Lung (tissue), 12 donors: ENCODE data around the gene UGT1A8. TPM values are rescaled to one million over a fixed set of nuclear protein-coding genes. Genes with fewer than 3 reads are reported as not detected.

Experiments
- ATAC-seq: fragments of 200-7000 bp; cut with Tn5 transposase; one replicate; pipeline ENCODE4 v1.9.1; 2020; ENCODE audit warnings: moderate number of reproducible peaks; ENCODE audit not compliant: insufficient read depth, low FRiP score
- DNase-seq, 3 donors: peaks; one replicate each; pipeline ENCODE4 v3.0.0-alpha.2; 2013 to 2017
- H3K27ac ChIP-seq, 2 donors: one replicate each; pipeline ENCODE4 v1.5.1; 2013; ENCODE audit warnings: mild to moderate bottlenecking in 2 of 2, moderate library complexity in 2 of 2, control low read depth in 1 of 2, inconsistent platforms in 1 of 2, low read depth in 1 of 2, low read length in 1 of 2
- H3K27me3 ChIP-seq, 3 donors: one replicate each; pipeline ENCODE4 v1.5.1; 2013; ENCODE audit warnings: low read length in 2 of 3; ENCODE audit not compliant: control insufficient read depth in 3 of 3, insufficient read depth in 3 of 3
- H3K36me3 ChIP-seq, 4 donors: one replicate each; pipeline ENCODE4 v1.5.1; 2013; ENCODE audit warnings: low read length in 4 of 4, mild to moderate bottlenecking in 1 of 4, moderate library complexity in 1 of 4; ENCODE audit not compliant: control insufficient read depth in 4 of 4, insufficient read depth in 4 of 4
- H3K4me1 ChIP-seq, 5 donors: one replicate each; pipeline ENCODE4 v1.5.1; 2013; ENCODE audit warnings: low read length in 5 of 5, mild to moderate bottlenecking in 2 of 5, moderate library complexity in 1 of 5; ENCODE audit not compliant: control insufficient read depth in 5 of 5, insufficient read depth in 5 of 5
- H3K4me3 ChIP-seq: one replicate; pipeline ENCODE4 v1.5.1; 2013; ENCODE audit warnings: mild to moderate bottlenecking, control low read depth, moderate library complexity
- H3K9ac ChIP-seq, 2 donors: one replicate each; pipeline ENCODE4 v1.5.1; 2013; ENCODE audit warnings: low read length in 2 of 2, control low read depth in 1 of 2; ENCODE audit not compliant: insufficient read depth in 1 of 2
- H3K9me3 ChIP-seq, 4 donors: one replicate each; pipeline ENCODE4 v1.5.1; 2013; ENCODE audit warnings: low read length in 3 of 4, mild to moderate bottlenecking in 1 of 4, moderate library complexity in 1 of 4; ENCODE audit not compliant: control insufficient read depth in 4 of 4, insufficient read depth in 3 of 4
- CTCF ChIP-seq: IDR thresholded peaks from 2 replicates; pipeline ENCODE4 v1.5.1; 2012; ENCODE audit warnings: mild to moderate bottlenecking; ENCODE audit errors: control extremely low read depth, extremely low read depth
- WGBS, 2 donors: extraction: QIAGEN DNeasy Blood & Tissue Kit; methylation state at CpG; one replicate each; pipeline ENCODE4 v1.1.7; 2013; 5-methylcytosine and 5-hydroxymethylcytosine counted together
- polyA plus RNA-seq, 2 donors: library from polyadenylated mRNA; stranded (reverse); fragments of 200-250 nt; gene quantifications; one replicate each; pipeline ENCODE4 v1.2.1, GENCODE V29; 2013
- total RNA-seq, 2 donors: library from RNA; depleted of rRNA in 1 of 2; stranded (reverse); fragments of >200 nt in 1 of 2; gene quantifications; one replicate each; pipeline ENCODE4 v1.2.1, GENCODE V29; 2014 to 2021
- donor health status: control.
- donor health status: control.
- donor health status: Bipolar disorder and iron deficiency.
- donor health status: healthy.
- donor health status: DM: yes; HTN: yes; CAD: no.

UGT1A8 gene
- total and polyA plus RNA-seq, 4 donors = 0.26 TPM; not detected in 3

GRCh38 chr2:233798335-233799086 lies 181.1 kb downstream of the UGT1A8 start:
- no peak for ATAC-seq
- 81 to 85% methylated on average over 14 of the region's 14 CpGs for WGBS, 2 donors
- no peaks in the 10 kb centered on the region for H3K27me3 ChIP-seq

DNA sequence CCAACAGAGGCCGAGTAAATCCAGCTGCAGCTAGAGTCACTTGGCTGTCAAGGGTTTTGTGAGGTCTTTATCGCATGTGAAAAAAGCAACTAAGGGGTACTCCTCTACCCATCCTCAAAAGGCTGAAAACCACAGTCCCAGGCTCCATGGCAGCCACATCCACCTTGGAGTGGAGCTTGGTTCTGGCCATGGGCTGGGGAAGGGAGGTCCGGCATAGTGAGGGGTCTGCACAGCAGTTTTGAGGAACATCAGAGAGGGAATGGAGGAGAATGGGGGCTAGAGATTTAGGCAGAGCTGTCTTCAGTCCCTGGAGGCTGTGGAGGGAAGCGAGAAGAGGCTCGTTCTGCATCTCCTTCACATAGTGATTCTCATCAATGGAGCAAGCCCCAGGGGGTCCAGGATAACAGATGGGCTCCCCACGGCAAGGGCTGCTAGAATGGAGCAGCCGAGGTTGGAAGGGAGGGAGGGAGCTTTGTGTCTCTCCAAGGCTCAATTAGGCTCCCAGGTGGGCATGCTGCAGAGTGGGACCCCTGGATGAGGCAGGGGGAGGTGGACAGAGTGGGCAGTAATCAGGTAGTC lies 181.7 kb downstream of the UGT1A8 start:
- Histone ChIP-seq H3K9me3 (no peaks in the 10 kb centered on the region), H3K27ac (no peak overlapping the region), H3K36me3 (no peaks in the 10 kb centered on the region), H3K4me3 (no peak overlapping the region), H3K4me1 (no peaks in the 10 kb centered on the region), H3K9ac (no peak overlapping the region), H3K27me3 (no peaks in the 10 kb centered on the region)
- TF ChIP-seq CTCF = no peak
- WGBS, 2 donors = 63 to 68% methylated on average over 7 of the region's 7 CpGs
- DNase-seq (no peak), ATAC-seq (no peak)

More at GRCh38 chr2:233798335-233799086, 181.1 kb downstream of the UGT1A8 start:
- Histone ChIP-seq H3K4me3 (no peak overlapping the region), H3K27ac (no peak overlapping the region), H3K9me3 (no peaks in the 10 kb centered on the region), H3K9ac (no peak overlapping the region), H3K36me3 (no peaks in the 10 kb centered on the region), H3K4me1 (no peaks in the 10 kb centered on the region)
- DNase-seq = no peak
- no peak for TF ChIP-seq CTCF

DNA sequence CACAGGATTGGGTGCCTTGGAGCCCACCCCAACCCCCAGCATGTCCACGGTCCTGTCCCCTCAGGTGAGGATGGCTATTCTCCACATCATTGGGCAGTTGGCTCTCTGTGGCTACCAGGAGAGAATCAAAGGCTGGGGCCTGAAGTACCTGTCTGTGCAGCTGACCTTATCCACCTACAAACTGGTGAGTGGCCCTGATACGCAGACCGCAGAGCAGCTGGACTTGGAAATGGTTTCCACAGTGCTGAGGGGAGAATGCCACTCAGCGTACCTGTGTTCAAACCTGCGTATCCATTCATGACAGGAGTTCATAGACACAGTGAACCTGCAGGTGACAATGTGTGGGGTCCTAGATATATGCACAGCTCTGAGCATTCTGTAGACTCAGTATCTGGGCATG lies 182.3 kb downstream of the UGT1A8 start:
- no peak for ATAC-seq
- 54 to 83% methylated on average over 5 of the region's 5 CpGs for WGBS, 2 donors
- DNase-seq = no peak

More for the DNA sequence above, 182.3 kb downstream of the UGT1A8 start:
- H3K36me3 ChIP-seq = no peaks in the 10 kb centered on the region
- H3K9ac ChIP-seq = no peak overlapping the region
- no peaks in the 10 kb centered on the region for H3K9me3 ChIP-seq
- no peak overlapping the region for H3K4me3 ChIP-seq
- no peaks in the 10 kb centered on the region for H3K4me1 ChIP-seq
- no peak overlapping the region for H3K27ac ChIP-seq
- H3K27me3 ChIP-seq = no peaks in the 10 kb centered on the region
- TF ChIP-seq CTCF = no peak
